ENCODE measurements around the gene HTR1D.
"Not testable (repeated sequence)": the region's sequence is repeated elsewhere in the genome, so short reads cannot be mapped to it uniquely, and the experiment has no call there.

The HTR1D gene

GRCh38 chr1:23216771-23217420 lies 406 bp downstream of the HTR1D start:
- no peak for DNase-seq (ENCODE audit: low spot score)

DNA sequence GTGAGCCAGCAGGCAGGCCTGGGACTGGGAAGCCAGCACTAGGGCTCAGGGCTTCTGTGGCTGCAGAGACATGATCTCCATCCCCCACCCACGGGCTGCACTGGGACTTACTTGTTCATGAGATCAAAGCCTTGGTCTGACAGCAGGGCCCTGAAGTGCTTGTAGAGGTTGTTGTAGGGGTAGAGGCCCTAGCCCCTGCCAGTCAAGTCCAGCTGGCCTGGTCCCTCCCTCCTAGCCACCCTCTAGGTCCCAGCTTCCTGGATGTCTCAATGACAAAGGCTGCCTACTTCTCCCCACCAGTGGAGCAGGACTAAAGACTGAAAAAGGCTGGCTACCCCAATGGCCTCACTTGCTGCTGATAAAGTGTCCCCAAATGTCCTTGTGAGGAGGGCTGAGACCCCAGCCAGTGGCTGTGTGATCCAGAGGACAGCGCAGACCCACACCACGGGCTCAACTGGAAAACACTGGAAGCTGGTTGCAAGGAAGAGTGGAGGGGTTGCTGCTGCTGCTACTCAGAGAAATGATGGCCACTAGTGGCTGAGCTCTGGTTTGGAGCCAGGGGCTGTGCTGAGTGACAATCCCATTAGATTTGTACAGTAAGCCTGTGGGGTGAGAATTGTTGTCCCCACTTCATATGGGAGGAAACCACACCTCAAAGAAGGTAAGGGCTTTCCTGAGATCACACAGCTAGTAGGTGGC lies 1.4 kb downstream of the HTR1D start:
- no peak for DNase-seq (ENCODE audit: low spot score)

GRCh38 chr1:23215291-23215690 lies 2.0 kb downstream of the HTR1D start:
- no peak for DNase-seq (ENCODE audit: low spot score)

GRCh38 chr1:23214640-23215039 lies 2.7 kb downstream of the HTR1D start:
- no peak for DNase-seq (ENCODE audit: low spot score)

- no peak for DNase-seq (ENCODE audit: low spot score)
These were observed 5.3 kb downstream of the HTR1D start for GRCh38 chr1:23211955-23212354.

DNA sequence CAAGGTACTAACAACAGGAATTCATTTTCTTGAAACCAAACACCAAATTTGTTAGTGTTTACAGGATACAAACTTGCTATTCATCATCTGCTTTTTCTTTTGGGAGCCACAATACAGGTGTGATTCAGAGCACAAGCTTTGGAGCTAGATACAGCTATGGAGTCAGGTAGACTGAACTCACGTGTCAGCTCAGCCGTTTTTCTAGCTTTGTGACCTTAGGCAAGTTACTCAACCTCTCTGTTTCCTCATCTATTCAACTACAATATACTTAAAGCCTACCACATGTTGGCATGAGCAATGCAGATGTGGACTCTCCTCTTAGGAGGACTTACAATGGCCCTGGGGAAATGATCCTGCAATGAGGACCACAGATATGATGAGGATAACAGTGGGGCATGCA lies 6.3 kb downstream of the HTR1D start:
- no peak for DNase-seq (ENCODE audit: low spot score)

DNA sequence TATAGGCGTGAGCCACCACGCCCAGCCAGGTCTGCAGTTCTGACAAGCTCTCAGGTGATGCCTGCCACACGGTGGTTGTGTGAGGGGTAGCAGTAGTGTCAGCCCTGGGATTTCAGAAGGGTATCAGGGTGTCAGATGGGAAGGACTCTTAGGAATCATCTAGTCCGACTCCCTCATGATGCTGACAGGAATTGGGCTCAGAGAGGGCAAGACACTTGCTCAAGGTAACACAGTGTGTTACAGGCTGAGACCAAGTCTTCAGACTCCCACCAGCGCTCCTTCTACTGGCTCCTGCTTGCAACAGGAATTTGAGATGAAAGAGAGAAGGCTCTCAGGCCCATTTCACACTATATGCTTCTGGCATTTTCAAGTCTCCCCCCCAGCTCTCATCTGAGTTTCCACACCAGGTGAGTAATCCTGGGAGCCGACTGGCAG lies 6.9 kb downstream of the HTR1D start:
- DNase-seq (ENCODE audit: low spot score), result no peak

DNA sequence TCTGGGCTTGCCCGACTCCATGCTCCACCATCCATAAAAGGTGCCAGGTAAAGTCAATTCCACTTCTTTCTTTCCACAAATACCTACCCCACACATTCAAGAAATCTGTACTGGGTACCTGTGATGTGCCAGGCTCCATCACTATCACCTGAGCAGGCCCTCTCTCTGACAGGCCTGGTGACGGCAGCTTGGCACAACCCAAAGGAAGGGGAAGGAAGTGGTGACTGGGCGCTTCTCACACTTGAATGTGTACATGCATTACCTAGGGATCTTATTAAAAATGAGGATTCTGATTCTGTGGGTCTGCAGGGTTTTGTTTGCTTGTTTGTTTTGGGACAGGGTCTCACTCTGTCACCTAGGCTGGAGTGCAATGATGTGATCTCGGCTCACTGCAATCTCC lies 7.5 kb downstream of the HTR1D start:
- no peak for DNase-seq (ENCODE audit: low spot score)

DNA sequence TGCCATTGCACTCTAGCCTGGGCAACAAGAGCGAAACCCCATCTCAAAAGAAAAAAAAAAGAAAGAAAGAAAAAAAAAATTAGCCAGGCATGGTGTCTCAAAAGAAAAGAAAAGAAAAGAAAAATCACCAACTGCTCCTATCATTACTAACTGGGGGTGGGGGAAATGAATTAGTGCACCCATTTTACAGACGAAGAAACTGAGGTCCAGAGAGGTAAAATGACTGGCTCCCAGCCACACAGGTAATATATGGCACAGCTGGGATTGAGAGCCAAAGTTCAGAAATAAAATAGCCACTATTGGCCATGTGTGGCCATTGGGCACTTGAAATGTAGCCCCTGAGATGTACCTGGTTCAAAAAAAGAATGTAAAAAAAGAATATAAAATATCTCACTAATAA lies 8.8 kb downstream of the HTR1D start:
- DNase-seq (ENCODE audit: low spot score), result no peak

DNA sequence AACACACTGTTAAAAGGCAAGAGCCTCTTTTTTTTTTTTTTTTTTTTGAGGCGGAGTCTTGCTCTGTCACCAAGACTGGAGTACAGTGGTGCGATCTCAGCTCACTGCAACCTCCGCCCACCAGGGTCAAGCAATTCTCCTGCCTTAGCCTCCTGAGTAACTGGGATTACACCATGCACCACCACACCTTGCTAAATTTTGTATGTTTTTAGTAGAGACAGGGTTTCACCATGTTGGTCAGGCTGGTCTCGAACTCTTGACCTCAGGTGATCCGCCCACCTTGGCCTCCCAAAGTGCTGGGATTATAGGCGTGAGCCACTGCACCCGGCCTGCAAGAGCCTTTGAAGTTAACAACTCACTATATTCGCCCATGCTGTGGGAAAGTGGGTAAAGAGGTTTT lies 9.6 kb downstream of the HTR1D start:
- DNase-seq (ENCODE audit: low spot score), result not testable (repeated sequence)

GRCh38 chr1:23202263-23202749 lies 15.0 kb downstream of the HTR1D start:
- no peak for DNase-seq (ENCODE audit: low spot score)

GRCh38 chr1:23200883-23201282 lies 16.4 kb downstream of the HTR1D start:
- DNase-seq (ENCODE audit: low spot score), result no peak

GRCh38 chr1:23198373-23198772 lies 18.9 kb downstream of the HTR1D start:
- DNase-seq (ENCODE audit: low spot score), result peak; percentile 64

DNA sequence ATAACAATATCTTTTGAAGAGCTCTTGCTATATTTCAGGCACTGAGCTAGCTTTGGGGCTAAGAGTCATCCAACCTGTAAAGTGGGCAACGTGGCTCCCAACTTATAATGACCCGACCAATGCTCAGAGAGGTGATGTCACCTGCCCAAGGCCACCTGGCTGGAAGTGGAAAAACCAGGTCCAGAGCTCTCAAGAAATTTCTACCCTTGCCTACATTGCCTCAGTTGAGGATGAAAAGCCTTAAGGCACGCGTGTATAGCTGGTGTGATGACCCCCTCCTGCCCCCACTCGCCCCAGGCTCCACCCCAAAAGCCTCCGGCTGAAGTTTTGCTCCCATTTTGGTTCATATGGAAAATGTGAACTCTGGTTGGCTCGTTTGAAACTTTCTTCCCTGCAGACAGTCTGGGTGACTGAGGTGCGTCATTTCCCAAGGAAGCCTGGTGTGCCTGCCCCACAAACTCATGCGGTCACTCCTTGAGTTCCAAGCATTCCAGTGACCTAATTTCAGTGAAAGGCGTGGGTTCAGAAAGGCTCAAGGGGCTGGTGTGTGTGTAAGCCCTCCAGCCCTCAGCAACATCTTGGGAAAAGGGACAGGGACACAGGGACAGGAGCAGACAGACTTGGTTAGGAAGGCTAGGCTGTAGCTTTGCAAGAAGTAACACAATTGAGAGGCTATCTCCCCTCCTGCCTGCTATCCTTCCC lies 20.5 kb downstream of the HTR1D start:
- peak; percentile 65 for DNase-seq (ENCODE audit: low spot score)

GRCh38 chr1:23194119-23194984 lies 22.9 kb downstream of the HTR1D start:
- peak; percentile 71 for DNase-seq (ENCODE audit: low spot score)

GRCh38 chr1:23193391-23194118 lies 23.7 kb downstream of the HTR1D start:
- DNase-seq (ENCODE audit: low spot score), result no peak

DNA sequence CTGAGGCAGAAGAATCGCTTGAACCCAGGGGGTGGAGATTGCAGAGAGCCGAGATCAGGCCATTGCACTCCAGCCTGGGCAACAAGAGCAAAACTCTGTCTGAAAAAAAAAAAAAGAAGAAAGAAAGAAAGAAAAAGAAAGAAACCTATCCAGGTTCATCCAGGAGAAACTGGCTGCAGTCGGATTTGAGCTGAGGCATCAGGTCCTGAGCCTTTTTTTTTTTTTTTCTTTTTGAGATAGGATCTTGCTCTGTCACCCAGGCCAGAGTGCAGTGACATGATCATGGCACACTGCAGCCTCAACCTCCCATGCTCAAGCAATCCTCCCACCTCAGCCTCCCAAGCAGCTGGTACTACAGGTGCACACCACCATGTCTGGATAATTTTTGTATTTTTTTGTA lies 26.1 kb downstream of the HTR1D start:
- no peak for DNase-seq (ENCODE audit: low spot score)

- DNase-seq (ENCODE audit: low spot score), result not testable (repeated sequence)
These were observed 28.3 kb downstream of the HTR1D start for GRCh38 chr1:23188936-23189452.

DNA sequence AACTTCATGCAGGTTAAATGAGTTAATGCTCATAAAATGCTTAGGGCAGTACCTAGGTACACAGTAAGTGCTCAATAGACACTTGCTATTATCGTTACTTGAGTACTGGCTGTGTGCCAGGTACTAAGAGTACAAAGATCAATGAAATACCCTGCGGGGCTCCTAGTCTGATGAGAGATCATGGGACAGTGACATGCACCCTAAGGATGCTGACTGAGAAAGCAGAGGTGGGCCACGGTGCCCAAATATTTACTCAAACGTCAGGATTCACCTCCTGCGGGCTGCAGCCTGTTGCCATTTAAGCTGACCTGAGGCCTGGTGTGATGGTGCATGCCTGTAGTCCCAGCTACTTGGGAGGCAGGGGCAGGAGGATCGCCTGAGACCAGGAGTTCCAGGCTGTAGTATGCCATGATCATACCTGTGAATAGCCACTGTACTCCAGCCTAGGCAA lies 28.8 kb downstream of the HTR1D start:
- no peak for DNase-seq (ENCODE audit: low spot score)

DNA sequence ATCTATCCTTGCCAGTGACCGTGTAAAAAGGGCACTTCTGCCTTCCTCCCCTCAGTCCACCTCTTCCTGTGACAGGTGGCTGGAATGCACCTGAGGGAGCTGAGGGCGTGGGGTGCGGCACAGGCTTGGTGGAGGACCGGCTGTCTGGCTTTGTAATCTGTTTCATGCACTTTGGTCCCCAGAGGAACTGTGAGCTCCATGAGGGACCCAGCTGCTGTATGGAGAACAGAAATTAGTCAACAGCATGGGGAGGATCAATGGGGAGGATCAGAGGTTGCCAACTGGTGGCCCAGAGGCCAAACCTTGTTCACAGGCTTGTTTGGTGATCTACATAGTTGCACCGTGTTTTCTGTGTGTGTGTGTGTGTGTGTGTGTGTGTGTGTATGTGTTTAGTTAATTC lies 29.7 kb downstream of the HTR1D start:
- no peak for DNase-seq (ENCODE audit: low spot score)

GRCh38 chr1:23185381-23185780 lies 31.9 kb downstream of the HTR1D start:
- no peak for DNase-seq (ENCODE audit: low spot score)
